Measurements from ENCODE around the gene FKBP1C.
"Not testable (repeated sequence)": the region's sequence is repeated elsewhere in the genome, so short reads cannot be mapped to it uniquely, and the experiment has no call there.

Gene FKBP1C

DNA sequence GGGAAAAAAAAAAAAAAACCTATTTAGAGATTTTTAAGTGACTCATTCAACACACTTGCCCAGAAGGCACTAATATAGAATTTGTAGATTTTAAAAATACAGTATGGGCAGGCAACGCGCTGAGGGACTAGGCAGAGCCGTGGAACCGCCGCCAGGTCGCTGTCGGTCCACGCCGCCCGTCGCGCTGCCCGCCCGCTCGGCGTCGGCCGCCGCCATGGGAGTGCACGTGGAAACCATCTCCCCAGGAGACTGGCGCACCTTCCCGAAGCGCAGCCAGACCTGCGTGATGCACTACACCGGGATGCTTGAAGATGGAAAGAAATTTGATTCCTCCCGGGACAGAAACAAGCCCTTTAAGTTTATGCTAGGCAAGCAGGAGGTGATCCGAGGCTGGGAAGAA is at the start of gene FKBP1C:
Gene FKBP1C (plus strand): TSS at position 127 of the 400 bp plus-strand sequence.
- DNase-seq: not testable (repeated sequence)

- DNase-seq: not testable (repeated sequence)
These were observed 47.0 kb upstream of the FKBP1C start for GRCh38 chr6:63164047-63164803.

GRCh38 chr6:63174173-63174572 is 37.1 kb upstream of the FKBP1C start:
- DNase-seq: no peak

- DNase-seq: no peak
These were observed 35.1 kb upstream of the FKBP1C start for GRCh38 chr6:63176181-63176580.

GRCh38 chr6:63180367-63180766 is 30.9 kb upstream of the FKBP1C start:
- DNase-seq: no peak

DNA sequence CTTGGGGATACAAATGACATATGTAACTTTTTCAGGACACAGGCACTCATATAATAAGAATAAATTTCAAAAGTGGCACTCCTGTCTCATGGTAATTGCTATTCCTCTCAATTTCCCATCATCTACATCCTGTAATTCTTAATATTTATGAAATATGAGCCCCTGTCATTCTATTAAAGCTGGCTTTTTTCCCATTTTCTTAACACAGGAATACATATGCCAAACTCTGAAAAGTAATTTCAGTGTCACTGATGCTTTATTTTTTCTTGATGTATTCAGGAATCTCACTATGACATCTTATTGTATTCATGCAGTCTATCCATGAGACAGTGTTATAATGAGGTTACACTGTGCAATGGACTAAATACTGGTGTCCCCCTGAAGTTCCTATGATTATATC is 24.3 kb upstream of the FKBP1C start:
- no peak for DNase-seq

DNA sequence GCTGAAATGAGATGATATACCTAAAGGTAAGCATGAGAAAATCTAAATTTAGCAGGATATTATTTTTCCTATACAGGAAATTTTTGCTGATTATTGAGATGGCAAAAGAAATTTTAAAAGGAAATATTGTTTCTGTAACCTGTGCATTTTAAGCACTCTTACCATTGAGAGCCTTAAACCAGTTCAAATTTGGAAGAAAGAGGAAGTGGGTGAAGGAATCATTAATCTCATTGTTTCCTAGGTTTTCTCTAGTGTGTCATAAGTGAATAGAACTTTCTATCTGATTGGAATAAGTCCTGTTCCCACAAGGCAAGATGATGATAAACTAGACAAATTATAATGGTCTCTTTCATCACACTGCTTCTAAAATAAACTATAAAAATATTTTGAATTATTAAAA is 22.4 kb upstream of the FKBP1C start:
- no peak for DNase-seq

- no peak for DNase-seq
These were observed 17.9 kb upstream of the FKBP1C start for GRCh38 chr6:63193324-63193723.

GRCh38 chr6:63197741-63198140 is 13.5 kb upstream of the FKBP1C start:
- no peak for DNase-seq

DNA sequence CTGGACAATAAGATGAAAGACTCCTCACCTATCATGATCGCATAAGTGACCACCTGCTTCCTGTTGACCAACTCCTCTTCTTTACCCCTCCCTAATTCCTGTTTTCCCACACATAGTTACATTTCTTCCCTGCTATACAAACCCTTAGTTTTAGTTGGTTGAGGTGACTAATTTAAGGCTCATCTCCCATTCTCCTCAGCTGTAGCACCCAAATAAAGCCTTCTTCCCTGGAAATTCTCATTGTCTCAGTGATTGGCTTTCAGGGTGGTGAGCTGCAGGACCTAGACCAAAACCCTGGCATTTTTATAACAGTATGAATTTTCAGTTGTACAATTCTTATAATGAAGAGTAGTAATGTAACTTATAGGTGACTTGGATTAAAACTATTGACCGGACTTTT is 2.1 kb downstream of the FKBP1C start:
- DNase-seq: no peak

GRCh38 chr6:63214816-63215215 is 3.5 kb downstream of the FKBP1C start:
- DNase-seq: no peak

DNA sequence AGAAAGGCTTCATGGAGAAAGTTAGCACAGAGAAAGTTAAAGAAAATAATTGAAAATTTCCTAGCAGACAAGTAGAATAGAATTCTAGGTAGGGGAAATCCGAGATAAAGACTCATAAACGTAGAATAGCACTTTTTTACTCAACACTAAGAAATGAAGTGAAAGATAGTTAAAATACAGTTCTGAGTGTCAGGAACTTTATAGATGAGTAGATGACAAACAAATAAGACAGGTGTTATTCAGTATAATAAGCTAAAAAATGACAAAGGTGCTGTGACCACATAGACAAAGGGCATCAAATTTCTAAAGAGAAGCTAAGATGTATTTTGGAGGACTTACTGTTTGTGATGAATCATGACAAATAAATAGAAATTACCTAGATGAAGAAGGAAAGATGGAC is 12.9 kb downstream of the FKBP1C start:
- no peak for DNase-seq

DNA sequence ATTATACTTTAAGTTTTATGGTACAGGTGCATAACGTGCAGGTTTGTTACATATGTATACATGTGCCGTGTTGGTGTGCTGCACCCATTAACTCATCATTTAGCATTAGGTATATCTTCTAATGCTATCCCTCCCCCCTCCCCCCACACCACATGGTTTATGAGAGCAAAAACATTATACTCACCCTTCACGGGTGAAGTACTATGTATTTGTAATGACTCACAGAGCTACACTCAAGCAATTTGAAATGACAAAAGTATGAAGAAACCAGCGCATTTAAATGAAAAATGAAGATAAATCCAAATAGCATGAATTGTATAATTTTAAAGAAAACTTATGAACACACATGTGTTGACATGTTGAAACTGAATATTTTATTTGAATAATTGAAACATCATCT is 14.7 kb downstream of the FKBP1C start:
- not testable (repeated sequence) for DNase-seq

- DNase-seq: not testable (repeated sequence)
These were observed 16.9 kb downstream of the FKBP1C start for GRCh38 chr6:63227928-63228894.

DNA sequence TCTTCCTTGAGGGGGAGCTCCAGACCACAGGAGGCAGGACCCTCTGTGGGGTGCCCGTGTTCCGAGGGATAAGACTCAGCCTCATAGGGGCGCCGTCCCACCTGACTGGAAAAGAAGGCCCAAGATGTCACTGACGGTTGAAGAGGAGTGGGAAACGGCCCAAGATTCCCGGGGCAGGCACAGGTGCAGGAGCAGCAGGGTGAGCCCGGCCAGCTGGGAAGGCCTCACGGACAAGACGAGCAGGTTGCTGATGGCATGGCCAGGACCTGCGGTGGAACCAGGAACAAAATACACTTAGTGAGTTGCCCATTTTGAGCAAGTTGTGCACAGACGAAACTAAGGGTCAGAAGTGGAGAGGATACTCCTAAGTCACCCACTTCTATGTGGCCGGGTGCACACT is 18.8 kb downstream of the FKBP1C start:
- not testable (repeated sequence) for DNase-seq

DNA sequence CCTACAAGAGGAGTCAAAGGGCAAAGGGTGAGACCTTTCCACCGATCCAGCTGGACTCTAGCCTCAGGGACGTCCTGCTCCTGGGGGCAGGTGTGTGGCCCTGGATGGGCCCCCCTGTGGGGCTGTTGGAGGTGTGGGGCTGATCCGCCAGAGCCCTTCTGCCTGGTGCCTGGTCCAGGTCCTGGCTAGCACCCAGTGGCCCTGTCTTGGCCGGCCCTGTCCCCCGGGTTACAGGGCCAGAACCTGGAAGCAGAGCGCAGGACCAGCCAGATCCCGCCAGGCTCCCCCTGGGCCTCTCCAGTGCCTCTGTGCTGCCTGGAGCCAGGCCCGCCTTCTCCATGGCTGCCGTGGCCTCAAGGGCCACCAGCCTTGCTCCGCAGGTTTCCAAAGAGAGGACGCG is 19.2 kb downstream of the FKBP1C start:
- DNase-seq: not testable (repeated sequence)

GRCh38 chr6:63236398-63236817 is 25.1 kb downstream of the FKBP1C start:
- no peak for DNase-seq

- no peak for DNase-seq
These were observed 34.2 kb downstream of the FKBP1C start for GRCh38 chr6:63245420-63245819.

- no peak for DNase-seq
These were observed 34.6 kb downstream of the FKBP1C start for GRCh38 chr6:63245909-63246308.

DNA sequence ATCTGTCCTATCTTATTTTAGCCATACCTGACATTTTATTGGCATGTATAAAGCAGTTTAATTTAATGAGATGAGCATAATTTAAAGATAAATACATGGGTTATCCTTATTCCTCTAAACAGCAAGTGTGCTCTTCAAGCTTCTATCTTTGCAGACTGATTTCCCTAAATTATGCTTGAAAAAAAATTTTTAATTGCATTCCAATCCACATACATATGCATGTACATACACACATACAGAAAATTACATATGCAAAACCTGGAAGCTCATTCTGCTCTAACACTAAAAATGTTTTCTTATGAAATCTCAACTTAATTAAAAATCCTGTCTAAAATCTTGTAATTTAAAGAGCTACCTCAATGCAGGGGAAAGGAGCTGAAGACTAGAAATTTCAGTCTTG is 35.3 kb downstream of the FKBP1C start:
- DNase-seq: no peak

DNA sequence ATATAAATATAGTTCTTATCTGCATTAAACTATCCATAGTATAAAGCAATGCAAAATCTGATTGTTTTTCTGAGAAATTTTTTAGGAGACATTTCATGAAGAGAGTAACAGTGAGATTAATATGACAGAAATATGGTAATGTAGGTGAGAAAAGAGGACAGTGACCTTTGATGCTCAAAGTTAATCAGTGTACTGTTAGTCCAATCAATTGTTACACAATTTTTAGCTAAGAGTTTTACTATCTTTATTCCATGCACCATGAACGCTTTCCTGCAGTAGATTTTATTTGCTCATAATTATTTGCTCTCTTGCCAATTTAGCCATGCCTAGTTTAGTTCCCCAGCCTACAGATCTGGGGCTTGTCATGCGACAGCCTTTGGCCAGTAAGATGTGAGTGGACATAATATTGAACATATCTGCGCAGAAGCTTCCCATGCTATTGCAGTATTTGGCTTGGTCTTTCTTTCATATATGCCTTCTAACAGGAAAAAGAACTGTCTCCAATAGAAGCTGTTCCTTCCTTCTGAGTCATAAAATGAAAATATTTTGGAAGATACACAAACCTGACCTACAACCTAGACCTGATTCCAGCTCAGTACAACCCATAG is 38.7 kb downstream of the FKBP1C start:
- no peak for DNase-seq

DNA sequence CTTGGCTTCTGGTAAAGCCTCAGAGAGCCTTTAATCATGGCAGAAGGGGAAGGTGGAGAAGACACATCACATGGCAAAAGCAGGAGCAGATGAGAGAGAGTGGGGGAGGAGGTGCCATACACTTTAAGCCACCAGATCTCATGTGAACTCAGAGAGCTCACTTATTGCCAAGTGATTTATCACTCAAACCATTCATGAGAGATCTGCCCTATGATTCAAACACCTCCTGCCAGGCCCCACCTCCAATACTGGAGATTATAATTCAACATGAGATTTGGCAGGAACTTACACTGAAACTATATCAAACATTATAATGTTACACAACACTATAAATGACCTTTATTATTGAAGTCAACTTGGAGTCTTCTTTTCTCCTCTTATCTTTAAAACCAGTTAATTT is 47.9 kb downstream of the FKBP1C start:
- DNase-seq: no peak

DNA sequence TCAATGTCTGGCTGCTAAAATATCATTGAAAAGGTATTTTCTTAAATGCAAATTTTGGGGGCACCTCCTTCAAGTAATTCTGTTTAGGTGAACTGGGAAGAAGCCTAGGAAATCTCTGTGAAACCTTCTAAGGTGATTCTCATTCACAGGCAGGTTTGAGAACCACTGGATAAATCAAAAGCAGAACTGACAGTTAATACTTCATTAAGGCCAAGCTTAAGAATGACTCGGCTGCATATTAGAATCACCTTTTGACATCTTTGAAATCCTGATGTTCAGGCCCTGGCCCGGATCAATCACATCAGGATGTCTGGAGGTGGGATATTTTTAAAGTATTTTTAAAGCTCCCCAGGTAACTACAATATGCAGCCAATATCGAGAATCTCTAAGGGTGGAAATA is 50.6 kb downstream of the FKBP1C start:
- no peak for DNase-seq

Data from activated naive CD4-positive, alpha-beta T cell treated with anti-CD3 and anti-CD28 coated beads, Interleukin-2, amount 50 U/mL, for 16 hours (primary cell).